ENCODE data around the gene LGR4. TPM values are rescaled to one million over a fixed set of nuclear protein-coding genes. Genes with fewer than 3 reads are reported as not detected.

Gene LGR4
- total RNA-seq: 8.7 and 11.8 TPM in 2 replicates

GRCh38 chr11:27472398-27473016 is at the start of gene LGR4:
Gene LGR4, minus strand, starts transcription at chr11:27472790. Its CDS starts 488 bp downstream, at chr11:27472302.

GRCh38 chr11:27506200-27507182 is 33.9 kb upstream of the LGR4 start, which contains the start of gene LIN7C:
Gene LIN7C, minus strand, starts transcription at chr11:27506769. Its CDS starts 17 bp downstream, at chr11:27506752.

GRCh38 chr11:27362749-27363575 is 109.6 kb downstream of the LGR4 start, which contains the start of gene CCDC34:
Gene CCDC34, minus strand, starts transcription at chr11:27363215. Its CDS starts 21 bp downstream, at chr11:27363194.

Other genes with a start within 250 kb of the LGR4 start
- 3.9 and 4.1 TPM in 2 replicates for gene CCDC34, start 109.6 kb downstream of the LGR4 start, total RNA-seq
- gene LIN7C, start 34.0 kb upstream of the LGR4 start, total RNA-seq: 41.5 and 46.0 TPM in 2 replicates
- gene BDNF, start 227.7 kb upstream of the LGR4 start, total RNA-seq: 2.7 and 16.0 TPM in 2 replicates

Data from endothelial cell of coronary artery (primary cell).